HG03097 (cell line): ENCODE measurements around the gene NPPC.
A peak's percentile ranks its signal among the peaks of the same experiment; 100 is the strongest.
"Not testable (repeated sequence)": the region's sequence is repeated elsewhere in the genome, so short reads cannot be mapped to it uniquely, and the experiment has no call there.

Experiments
- ATAC-seq: cut with Tn5 transposase; IDR thresholded peaks from one replicate; pipeline ENCODE4 v1.9.1; 2021; ENCODE audit not compliant: unreplicated experiment, low FRiP score

NPPC gene, protein sequence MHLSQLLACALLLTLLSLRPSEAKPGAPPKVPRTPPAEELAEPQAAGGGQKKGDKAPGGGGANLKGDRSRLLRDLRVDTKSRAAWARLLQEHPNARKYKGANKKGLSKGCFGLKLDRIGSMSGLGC

DNA sequence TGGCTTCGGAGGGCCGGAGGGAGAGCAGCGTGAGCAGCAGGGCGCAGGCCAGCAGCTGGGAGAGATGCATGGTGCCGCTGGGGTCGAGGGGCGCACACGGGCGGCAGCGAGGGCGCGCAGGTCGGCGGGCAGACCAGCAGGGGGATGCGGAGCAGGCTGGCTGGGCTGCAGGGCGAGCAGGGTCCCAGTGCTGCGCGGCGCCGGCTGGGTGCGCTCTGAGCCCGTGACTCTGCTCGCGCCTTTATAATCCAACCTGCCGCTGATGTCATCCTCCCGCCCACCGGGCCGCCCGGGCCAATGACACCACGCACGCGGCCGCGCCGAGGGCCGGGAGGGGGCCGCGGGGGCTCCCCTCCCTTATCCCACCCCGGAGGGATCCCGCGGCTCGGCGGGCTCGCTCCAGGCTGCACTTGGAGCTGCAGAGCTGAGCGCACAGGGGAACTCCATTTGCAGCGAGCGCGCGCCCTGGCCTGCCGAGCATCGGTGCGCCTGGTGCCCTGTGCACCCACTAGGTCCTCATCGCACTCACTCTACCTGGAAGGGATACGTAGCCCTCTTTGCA lies at the start of gene NPPC:
Gene NPPC, minus strand, starts transcription at position 217 of the 562 bp plus-strand sequence. Its CDS starts 147 bp downstream, at position 70.
- peak; percentile 50 for ATAC-seq

DNA sequence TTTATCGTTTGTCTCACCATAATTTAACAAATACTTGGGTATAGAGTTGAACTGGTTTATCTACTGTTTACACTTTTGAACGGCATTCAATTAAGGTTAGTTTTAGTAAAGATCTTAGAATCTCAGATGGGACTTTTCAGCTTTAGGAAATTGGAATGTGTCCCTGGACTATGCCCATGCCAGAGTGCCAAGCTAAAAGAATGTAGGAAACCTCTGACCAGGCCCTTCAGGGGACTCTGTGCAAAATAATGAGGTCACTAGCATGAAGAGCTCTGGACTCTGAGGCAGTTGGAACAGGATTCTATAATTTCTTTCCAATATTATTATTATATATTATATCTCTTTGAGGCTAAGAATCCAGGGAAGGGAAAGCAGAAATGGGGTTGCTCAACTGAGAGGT lies 48.8 kb upstream of the NPPC start:
- no peak for ATAC-seq

DNA sequence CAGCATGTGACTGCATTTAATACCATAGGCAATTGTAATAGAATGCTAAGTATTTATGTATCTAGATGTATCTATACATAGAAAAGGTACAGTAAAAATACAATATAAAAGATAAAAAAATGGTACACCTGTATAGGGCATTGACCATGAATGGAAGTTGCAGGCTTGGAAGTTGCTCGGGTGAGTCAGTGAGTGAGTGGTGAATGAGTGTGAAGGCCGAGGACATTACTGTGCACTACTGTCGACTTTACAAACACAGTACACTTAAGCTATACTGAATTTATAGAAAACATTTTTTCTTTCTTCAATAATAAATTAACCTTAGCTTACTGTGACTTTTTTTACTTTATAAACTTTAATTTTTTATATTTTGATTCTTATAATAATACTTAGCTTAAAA lies 44.3 kb upstream of the NPPC start:
- ATAC-seq = no peak

DNA sequence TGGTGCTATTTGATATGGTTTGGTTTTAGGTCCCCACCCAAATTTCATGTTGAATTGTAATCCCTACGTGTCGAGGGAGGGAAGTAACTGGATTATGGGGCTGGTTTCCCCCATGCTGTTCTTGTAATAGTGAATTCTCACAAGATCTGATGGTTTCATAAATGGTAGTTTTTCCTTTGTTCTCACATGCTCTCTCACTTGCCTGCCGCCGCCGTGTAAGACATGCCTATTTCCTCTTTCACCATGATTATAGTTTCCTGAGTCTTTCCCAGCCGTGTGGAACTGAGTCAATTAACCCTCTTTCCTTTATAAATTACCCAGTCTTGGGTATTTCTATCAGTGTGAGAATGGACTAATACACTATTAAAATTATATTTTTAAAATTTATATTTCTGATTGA lies 42.6 kb upstream of the NPPC start:
- ATAC-seq = no peak

DNA sequence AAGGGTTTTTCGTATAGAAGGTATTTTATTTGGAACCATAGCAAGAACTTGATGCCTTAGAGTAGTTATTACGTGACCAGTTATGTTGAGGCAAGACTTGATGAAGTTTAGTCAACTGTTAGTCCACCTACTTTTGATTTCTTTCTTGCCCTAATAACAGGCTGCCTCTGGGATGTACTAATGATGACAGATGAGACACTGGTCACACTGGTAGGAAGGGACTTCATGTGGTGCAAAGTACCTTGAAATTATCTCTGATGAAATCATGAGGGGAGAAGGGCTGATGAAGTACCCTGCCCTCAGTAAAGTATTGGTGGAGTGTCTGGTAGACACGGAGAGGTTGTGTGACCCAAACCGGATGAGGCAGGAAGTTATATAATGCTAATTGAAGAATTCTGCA lies 40.7 kb upstream of the NPPC start:
- ATAC-seq = no peak

DNA sequence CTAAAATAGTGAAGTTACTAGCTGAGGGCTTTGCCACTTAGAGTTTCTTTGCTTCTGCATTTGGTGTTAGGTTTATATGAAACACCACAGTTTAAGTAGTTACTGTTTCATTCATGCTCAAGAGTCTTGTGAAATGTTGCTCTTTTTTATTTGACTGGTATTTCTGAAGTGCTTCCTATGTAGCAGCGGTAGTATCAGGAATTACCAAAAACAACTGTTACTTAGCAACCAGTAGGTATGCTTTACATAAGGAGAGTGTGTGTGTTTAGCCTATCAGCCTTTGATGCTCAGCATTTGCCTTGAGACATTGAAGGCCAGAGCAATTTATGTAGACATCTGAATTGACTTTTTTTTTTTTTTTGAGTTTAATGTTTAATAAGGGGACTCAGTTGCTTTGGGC lies 38.9 kb upstream of the NPPC start:
- ATAC-seq = no peak

DNA sequence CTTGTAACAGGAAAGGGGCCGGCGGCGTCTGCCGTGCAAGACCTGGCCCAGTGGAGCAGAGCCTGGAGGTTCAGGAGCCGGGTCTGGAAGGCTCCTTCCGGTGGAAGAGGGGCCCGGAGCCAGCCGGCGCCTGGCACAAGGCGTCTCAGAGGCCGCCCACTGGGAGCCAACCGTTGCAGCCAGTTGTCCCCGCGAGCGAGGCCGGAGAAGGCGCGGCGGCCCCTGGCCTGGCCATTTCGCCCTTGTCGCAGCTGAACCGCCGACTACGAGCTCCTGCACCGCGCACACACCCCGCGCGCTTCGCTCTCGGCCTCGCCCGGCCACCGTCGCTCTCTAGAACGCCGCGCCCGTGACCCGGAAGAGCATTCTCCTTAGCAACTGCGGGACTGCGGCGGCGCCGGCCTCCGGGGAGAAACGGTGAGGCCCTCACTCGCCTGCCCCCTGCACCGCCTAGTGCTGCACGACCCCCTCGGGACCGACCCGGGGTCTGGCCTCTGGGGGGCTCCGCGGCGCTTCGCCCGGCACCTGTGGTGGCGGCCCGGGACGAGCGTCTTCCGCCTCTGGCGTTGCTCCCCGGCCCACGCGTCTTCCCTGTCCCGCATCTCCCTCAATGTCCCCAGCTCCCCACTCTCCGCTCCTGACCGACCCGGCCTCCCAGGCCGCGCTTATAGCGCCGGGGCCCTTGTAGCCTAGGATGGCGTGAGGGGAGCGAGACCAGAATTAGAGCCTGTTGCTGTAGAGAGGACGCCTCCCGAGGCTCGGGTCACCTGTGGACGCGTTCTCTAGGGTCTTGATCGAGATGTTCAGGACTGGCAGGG lies 35.4 kb upstream of the NPPC start, which contains the start of gene DIS3L2:
Gene DIS3L2, plus strand, starts transcription at position 365 of the 818 bp plus-strand sequence. CDS start 53,215 bp downstream, outside the sequence.
- peak; percentile 88 for ATAC-seq

DNA sequence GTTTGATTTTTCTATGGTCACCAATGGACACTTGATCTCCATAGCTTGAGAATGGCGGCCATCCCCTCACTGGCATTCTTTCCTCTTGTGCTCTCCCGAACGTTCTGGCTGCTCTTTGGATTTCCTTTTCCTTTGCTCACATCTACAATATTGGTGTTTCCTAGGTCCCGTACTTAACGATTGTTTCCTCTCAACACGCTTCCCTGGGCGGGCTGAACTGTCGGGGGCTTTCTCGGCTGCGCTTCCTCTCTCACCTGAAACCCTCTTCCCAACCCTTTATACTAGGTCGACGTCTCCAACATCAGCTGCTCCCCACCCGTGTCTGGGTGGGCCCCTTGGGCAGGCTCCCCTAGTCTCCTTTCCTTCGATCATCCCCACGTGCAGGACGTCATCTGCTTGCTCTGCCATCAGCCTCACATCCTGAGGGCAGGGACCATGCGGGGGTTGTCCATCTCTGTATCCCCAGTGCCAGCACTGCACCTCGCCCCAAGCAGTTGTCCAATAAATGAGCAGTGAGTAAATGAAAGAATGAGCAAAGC lies 34.7 kb upstream of the NPPC start:
- peak; percentile 12 for ATAC-seq

DNA sequence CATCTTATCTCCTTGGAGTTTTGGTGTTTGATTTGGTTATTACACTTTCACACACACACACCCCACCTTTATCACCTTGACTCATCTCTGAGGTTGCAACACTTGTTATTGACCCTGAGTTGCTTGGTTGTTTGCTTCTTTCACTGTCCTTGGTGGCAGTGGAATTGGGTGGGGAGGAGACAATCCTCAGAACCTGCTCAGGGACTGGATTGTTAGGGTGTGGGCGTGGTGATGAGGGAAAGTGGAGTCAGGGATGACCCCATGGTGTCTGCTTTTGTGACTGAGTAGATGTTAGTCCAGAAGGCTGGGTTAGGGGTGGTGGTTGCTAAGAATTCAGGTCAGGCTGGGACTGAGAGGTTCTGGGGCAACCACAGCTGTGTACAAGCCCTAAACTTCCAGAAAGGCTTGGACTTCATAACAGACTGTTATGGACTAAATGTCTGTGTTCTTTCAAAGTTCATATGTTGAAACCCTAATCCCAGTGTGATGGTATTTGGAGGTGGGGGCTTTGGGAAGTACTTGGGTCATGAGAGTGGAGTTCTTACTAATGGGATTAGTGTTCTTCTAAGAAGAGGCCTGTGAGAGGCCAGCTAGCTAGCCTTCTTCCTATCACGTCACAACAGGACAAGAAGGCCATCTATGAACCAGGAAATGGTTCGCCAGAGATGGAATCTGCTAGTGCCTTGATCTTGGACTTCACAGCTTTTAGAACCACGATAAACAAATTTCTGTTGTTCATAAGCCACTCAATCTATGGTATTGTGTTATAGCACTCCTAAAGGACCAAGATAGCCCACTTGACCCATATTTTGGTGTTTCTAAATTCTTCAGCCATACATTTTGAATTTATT lies 31.9 kb upstream of the NPPC start:
- ATAC-seq = no peak

DNA sequence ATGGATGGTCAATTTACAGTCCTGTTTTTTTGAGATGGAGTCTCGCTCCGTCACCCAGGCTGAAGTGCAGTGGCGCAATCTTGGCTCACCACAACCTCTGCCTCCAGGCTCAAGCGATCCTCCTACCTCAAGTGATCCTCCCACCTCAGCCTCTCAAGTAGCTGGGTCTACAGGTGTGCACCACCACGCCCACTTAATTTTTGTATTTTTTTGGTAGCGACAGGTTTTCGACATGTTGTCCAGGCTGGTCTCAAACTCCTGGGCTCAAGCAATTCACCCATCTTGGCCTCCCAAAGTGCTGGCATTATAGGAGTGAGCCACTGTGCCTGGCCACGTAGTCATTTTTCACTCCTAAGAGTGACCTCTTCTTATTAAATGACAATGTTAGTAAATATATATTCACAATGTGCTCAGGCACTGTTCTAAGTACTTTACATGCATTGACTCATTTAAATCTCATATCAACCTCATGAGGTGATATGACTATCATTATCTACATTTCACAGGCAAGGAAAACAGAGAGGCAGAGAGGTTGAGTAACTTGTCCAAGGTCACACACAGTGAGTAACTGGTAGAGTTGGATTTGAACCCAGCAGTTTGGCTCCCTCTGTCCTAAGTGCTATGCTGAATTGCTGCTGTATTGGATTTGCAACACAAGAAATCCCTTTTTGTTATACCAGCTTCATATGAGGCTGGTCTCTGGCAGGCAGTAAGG lies 29.7 kb upstream of the NPPC start:
- no peak for ATAC-seq

DNA sequence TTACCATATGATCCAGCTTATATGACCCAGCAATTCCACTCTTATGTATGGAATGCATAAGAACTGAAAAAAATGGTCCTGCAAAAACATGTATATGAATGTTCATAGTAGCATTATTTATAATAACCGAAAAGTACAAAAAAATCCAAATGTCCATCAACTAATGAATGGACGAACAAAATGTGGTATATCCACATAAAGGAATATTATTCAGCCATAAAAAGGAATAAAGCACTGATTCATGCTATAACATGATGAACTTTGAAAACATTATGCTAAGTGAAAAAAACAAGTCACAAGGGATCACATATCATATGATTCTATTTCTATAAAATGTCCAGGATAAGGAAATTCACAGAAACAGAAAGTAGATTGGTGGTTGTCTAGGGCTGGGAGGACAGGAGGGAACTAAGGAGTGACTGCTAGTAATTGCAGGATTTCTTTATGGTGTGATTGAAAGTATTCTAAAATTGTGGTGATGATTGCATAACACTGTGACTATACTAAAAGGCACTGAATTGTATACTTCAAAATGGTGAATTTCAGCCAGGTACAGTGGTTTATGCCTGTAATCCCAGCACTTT lies 25.3 kb upstream of the NPPC start:
- ATAC-seq = no peak

DNA sequence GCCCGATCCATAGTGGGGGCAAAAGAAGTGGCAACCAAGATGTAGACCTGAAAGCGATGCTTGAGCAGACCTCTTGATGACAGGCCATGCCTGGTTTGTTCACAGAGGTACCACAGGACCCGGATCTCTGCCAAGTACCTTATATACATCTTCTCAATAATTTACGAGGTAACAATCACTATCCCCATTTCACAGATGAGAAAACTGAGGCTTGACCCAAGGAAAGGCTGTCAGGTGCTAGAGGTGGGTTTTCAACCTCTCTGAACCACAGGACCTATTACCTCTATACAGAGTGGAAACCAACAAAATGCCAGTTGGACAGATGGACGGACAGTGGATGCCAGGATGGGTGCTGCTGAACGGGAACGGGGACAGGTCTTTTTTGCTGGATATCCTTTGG lies 21.5 kb upstream of the NPPC start:
- no peak for ATAC-seq

DNA sequence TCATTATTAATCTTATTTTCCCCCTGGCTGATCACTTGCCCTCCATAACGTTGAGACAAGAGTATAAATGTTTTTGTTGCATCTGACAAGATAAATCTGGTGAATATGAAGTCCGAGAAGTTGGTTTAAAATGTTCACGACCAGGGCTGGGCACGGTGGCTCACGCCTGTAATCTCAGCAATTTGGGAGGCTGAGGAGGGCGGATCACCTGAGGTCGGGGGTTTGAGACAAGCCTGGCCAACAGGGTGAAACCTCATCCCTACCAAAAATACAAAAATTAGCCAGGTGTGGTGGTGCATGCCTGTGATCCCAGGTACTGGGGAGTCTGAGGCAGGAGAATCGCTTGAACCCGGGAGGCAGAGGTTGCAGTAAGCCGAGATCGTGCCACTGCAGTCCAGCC lies 20.9 kb upstream of the NPPC start:
- ATAC-seq = not testable (repeated sequence)

DNA sequence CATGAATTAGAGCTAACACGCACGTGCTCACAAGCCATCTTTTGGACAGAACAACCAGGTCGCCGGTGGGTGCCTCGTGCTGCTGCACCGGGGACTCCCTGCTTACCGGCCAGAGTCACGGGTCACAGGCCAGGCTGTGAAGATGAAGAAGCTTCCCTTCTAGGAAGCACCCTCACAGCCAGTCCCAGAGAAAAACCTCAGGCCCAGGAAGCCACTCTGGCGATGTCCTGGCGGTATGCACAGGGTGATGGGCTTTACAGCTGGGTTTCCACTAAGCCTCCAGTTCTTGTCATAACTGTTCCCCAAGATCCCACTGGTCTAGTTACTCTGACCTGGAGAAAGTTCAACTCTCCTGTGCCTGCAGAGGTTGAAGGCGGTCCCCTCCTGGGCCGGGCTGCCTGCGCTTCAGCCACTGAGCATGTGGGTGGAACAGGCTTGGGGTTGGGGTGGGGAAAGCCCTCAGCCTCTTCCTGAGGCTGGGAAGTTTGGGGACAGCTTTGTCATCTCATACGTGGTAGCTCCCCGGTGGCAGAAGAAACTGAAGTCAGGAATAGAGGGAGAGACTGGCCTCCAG lies 20.1 kb upstream of the NPPC start:
- ATAC-seq = no peak

DNA sequence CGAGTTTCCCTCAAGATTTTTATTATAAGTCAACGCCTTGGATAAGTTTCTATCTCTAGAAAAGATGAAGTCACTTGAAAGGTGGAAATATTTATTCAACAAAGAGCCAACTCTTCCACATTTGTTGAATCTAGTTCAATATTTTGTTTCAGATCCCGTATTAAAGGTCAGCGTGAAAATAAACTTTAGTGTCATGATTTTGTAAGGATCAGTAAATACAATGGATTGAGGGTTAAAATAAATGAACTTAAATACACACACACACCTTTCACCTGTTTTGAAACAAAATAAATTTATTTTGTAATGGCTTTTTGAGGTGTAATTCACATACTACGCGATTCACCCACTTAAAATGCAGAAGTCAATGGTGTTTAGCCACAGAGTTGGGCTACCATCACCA lies 16.0 kb upstream of the NPPC start:
- no peak for ATAC-seq

DNA sequence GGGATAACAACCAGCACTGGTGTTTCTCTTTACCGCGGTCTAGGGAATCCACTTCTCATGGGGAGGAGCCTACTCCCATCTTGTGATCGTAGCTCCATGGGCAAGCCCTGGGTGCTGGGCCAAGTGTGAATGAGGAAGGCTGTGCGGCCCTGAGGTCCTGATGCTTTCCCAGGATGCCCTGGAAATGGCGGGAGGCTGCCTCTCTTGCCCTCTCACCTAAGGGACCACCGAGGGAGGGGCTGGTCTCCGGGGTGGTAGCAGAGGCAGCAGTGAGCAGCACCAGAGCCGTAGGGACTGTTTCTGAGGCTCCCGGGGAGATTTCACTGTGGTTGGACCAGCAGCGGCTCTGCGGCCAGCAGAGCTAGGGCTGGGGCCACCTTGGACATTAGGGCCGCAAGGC lies 15.5 kb upstream of the NPPC start:
- ATAC-seq = no peak

DNA sequence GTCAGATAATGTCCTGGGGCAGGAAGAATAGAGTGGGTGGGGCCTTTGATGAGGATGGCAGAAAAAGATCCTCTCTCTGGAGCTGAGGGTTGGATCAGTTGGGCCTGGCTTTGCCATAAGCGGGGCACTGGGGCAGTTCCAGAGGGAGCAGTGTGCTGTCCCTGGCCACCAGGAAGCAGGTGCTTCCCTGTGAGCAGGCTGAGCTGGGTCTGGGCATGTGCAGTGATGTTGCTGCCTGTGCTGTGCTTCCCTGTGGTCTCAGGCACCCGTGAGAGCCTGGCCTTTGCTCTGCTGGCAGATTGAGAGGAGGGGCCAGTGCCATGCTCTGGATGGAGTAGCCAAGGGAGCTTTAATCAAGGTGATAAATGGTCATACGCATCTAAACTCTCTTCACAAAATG lies 14.6 kb upstream of the NPPC start:
- no peak for ATAC-seq

DNA sequence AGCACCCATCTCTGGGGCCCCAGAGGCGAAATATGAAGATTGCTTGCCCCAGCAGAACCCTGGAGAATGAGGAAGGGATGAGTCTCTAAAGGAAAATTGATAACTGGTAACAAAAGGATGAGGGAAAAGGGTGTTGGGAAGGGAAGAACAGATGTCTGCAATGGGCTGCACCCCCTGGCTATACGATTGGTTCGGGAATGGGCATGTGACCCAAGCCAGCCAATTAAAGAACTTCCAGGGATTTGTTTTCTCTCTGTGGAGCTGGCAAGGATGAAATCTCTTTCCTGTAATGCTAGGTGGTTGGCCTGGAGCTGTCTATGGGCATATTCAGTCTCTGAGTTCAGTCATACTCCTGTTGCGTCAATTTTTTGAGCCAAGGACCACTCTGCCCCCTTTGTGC lies 12.8 kb upstream of the NPPC start:
- ATAC-seq = no peak

DNA sequence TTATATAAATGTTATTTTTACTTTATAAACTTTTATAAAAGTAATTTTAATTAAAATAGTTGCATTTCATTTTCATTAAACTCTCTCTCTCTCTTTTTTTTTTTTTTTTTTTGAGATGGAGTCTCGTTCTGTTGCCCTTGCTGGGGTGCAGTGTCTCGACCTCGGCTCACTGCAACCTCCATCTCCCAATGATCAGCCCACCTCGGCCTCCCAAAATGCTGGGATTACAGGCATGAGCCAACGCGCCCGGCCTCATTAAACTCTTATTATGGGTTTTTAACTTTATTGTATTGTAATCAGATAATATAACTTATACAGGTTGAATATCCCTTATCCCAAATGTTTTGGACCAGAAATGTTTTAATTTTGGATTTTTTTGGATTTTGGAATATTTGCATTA lies 10.9 kb upstream of the NPPC start:
- no peak for ATAC-seq

DNA sequence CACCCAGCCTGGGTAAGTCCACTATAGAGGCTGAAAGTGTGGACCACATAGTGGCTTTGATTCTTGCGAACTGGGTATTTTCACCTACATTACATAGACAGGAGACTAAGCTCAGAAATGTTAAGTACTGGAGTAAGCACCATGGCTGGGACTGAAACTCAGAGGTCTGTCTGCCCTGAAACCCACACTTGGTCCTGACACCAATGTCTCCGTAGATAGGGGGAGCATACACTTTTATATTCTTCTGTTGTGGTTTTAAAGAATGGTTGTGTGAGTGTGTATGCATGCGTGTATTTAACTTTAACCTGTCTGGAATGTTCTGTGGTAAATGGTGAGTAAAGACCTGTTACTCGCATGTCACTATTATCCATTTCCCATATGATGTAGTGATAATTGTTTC lies 10.3 kb upstream of the NPPC start:
- no peak for ATAC-seq
